ENCODE measurements around the gene BAIAP2L1.

- no peak for TF ChIP-seq POLR2A (IDR thresholded peaks at IDR 0.05; ENCODE audit: low read depth, low read length)
- TF ChIP-seq TAF1 (IDR thresholded peaks at IDR 0.05; ENCODE audit: borderline replicate concordance, low read depth, low read length): no peak
Observed at GRCh38 chr7:98376711-98377110, 24.2 kb downstream of the BAIAP2L1 start.
